Fibroblast of the aortic adventitia (primary cell): ENCODE results near the gene NFATC1. TPM values are rescaled to one million over a fixed set of nuclear protein-coding genes. Genes with fewer than 3 reads are reported as not detected.

Source experiments
- DNase-seq: peaks from one replicate; pipeline ENCODE4 v3.0.0-alpha.2; 2010; ENCODE audit warnings: low read depth
- H3K4me3 ChIP-seq: 2 replicates; pipeline ENCODE4 v1.5.1; 2011; ENCODE audit warnings: low read depth, mild to moderate bottlenecking, control low read depth, low read length, moderate library complexity
- total RNA-seq: library from RNA; depleted of rRNA; stranded (reverse); fragments of >200 nt; gene quantifications from 2 replicates; pipeline ENCODE4 v1.2.3, GENCODE V29; 2012; ENCODE audit warnings: low replicate concordance
- TF ChIP-seq, protein P1 (sequence below): IDR thresholded peaks from 2 replicates; pipeline ENCODE4 v1.5.1; 2011; ENCODE audit warnings: mild to moderate bottlenecking, low read length, control low read depth, inconsistent platforms; ENCODE audit not compliant: insufficient read depth

Gene NFATC1
- total RNA-seq, 1 donor, result 3.0 TPM

DNA sequence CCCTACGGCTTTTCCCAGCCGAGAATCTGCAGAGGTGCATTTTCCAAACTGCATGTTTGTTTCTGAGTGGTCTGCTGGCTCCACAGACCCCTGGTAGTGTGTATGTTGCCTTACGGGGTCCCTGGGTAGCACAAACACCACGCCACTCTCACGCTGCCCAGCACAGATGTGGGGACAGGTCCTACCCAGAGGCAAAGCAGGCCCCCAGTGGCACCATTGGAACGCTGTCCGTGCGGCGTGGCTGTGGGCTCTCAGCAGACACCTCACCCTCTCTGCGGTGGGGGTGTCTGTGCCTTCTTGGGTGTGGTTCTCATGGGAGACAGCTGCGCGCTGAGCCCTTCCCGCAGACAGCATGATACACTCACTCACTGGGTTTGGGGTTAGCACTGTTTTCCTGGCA is 137.4 kb downstream of the NFATC1 start:
- DNase-seq, result no peak
- no peak overlapping the region for H3K4me3 ChIP-seq
- TF ChIP-seq, protein P1, sequence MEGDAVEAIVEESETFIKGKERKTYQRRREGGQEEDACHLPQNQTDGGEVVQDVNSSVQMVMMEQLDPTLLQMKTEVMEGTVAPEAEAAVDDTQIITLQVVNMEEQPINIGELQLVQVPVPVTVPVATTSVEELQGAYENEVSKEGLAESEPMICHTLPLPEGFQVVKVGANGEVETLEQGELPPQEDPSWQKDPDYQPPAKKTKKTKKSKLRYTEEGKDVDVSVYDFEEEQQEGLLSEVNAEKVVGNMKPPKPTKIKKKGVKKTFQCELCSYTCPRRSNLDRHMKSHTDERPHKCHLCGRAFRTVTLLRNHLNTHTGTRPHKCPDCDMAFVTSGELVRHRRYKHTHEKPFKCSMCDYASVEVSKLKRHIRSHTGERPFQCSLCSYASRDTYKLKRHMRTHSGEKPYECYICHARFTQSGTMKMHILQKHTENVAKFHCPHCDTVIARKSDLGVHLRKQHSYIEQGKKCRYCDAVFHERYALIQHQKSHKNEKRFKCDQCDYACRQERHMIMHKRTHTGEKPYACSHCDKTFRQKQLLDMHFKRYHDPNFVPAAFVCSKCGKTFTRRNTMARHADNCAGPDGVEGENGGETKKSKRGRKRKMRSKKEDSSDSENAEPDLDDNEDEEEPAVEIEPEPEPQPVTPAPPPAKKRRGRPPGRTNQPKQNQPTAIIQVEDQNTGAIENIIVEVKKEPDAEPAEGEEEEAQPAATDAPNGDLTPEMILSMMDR, result no peak

DNA sequence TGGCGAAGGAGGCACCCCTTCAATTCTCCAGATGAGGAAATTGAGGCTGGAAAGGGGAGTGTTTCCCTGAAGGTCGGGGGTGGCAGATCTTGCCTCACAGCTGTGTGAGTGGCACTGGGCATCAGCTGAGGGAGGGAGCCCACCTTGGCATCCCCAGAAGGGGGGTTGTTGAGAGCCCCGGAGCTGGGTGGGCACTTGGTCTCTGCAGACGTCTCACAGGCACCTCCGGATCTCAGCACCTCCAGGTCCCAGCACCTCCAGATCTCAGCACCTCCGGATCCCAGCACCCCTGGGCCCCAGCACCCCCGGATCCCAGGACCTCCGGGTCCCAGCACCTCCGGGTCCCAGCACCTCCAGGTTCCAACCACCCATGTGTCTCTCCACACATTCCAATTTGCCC is 137.9 kb downstream of the NFATC1 start:
- TF ChIP-seq, protein P1, result no peak
- no peak overlapping the region for H3K4me3 ChIP-seq
- DNase-seq, result no peak

DNA sequence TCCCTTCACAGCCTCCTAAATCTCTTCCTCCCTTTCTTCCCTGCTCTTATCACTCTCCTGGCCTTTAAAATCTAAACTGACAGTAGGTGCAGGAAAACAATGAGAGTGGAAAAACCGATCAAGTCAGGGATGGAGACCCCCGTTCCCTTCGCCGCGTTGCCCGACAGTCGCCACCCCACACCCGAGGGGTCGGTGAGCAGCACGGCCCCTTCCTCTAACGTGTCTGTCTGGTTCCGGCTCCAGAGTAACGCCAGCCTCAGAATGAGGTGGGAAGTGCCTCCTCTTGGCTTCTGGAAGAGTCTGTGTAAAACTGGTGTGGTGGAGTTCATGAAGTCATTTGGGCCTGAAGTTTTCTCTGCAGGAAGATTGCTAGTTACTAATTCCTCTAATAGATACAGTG is 138.6 kb downstream of the NFATC1 start:
- DNase-seq, result no peak
- no peak overlapping the region for H3K4me3 ChIP-seq
- TF ChIP-seq, protein P1, result no peak

DNA sequence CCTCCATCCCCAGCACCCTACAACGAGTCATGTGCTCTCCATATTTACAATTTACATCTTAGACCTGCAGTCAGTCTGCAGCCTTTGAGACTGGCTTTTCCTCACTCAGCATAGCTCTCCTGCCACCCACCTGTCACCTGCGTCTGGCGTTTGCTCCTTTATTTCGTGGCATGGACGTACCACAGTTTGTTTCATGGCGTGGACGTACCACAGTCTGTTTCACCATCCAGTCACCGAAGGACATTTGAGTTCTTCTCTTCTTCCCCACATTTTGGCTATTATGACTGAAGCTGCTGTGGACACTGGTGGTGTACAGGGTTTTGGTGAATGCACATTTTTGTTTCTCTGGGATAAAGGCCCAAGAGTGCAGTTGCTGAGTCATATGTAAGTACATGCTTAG is 142.0 kb downstream of the NFATC1 start:
- H3K4me3 ChIP-seq, result no peak overlapping the region
- DNase-seq, result no peak
- TF ChIP-seq, protein P1, result no peak

DNA sequence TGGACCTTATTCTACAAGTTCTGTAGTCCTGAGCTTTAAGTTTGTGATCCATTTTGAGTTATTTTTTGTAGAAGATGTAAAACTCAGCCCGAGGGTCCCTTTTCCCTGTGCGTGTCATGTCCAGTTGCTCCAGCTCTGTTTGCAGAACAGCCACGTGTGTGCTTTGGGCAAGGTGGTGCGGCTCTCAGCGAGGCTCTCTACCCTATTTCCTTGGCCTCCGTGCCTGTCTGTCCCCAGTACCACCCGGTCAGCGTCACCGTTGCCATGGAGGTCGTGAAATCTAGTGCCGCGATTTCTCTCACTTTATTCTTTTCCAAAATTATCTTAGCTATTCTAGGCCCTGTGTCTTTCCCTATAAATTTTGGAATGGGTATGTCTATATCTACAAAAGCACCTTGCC is 142.9 kb downstream of the NFATC1 start:
- no peak for DNase-seq
- no peak overlapping the region for H3K4me3 ChIP-seq
- TF ChIP-seq, protein P1, result no peak

DNA sequence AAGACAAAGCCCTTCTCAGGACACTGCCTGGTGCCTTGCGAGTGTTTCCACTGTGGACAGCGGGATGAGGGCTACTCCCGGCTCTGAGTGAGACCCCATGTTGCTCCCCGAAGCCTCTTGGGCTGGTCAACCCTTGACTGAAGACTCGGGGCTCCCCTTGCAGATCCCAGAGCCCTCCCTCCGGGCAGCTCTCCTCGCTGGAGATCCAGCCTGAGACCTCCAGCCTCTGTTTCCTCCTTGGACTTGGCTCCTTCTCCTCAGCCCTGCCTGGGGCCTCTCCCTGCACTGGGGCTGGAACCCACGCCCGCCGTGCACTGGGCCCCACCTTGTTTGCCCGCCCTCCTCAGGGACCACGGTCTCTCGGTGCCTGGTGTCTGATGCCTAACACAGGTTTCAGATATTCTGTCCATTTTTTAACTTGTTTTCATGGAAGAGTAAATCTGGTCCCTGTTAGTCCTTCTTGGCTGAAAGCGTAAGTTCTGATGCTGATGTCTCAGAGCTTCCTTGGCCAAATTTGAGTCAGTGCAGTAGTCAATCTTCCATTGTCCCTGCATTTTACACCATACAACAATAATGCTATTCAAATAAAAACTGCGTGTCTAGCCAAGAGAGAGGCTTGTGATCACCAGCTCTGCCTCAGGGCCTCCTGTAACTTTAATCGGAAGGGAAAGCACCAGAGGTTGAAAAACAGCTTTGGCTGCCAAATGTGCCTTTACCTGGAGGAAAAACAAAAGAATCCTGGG is 144.6 kb downstream of the NFATC1 start:
- TF ChIP-seq, protein P1, result no peak
- H3K4me3 ChIP-seq, result no peak overlapping the region
- no peak for DNase-seq

DNA sequence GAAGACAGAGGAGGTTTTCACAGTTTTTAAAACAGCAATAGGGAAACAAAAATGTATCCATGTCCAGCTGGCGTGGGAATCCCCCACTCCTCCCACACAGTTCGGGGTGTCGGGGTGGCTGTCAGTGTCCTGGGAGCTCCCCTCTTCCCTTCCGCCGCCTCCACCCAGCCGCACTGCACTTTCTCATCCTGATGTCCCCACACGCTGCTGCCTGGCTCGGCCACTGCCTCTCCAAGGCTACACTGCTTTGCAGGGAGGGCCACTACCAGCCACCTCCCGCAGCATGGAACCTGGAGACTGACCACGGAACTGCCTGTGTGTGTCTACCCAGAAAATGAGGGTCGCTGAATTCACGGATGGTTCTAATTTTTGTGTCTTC is 145.2 kb downstream of the NFATC1 start:
- no peak for DNase-seq
- TF ChIP-seq, protein P1, result no peak
- H3K4me3 ChIP-seq, result no peak overlapping the region
